Glutamatergic neuron (in vitro differentiated cells): ENCODE results near the gene CLEC18A. TPM values are rescaled to one million over a fixed set of nuclear protein-coding genes. Genes with fewer than 3 reads are reported as not detected.
"Not testable (repeated sequence)": the region's sequence is repeated elsewhere in the genome, so short reads cannot be mapped to it uniquely, and the experiment has no call there.

Experiments used
- DNase-seq: peaks from one replicate; pipeline ENCODE4 v3.0.0; 2022
- H3K27ac Mint-ChIP-seq: one replicate; pipeline ENCODE4 v1.8.0; 2020; ENCODE audit warnings: mild to moderate bottlenecking, mixed read lengths, inconsistent platforms; ENCODE audit not compliant: unreplicated experiment
- H3K27me3 Mint-ChIP-seq: one replicate; pipeline ENCODE4 v1.8.0; 2020; ENCODE audit warnings: mild to moderate bottlenecking, moderate library complexity, mixed read lengths, inconsistent platforms; ENCODE audit not compliant: unreplicated experiment
- H3K36me3 Mint-ChIP-seq: one replicate; pipeline ENCODE4 v1.8.0; 2020; ENCODE audit warnings: mild to moderate bottlenecking, mixed read lengths, inconsistent platforms; ENCODE audit not compliant: unreplicated experiment
- H3K4me1 Mint-ChIP-seq: one replicate; pipeline ENCODE4 v1.8.0; 2020; ENCODE audit warnings: mild to moderate bottlenecking, low read depth, mixed read lengths, inconsistent platforms; ENCODE audit not compliant: unreplicated experiment
- H3K4me3 Mint-ChIP-seq: one replicate; pipeline ENCODE4 v1.8.0; 2020; ENCODE audit warnings: mild to moderate bottlenecking, mixed read lengths, inconsistent platforms; ENCODE audit not compliant: unreplicated experiment
- H3K9me3 Mint-ChIP-seq: one replicate; pipeline ENCODE4 v1.8.0; 2020; ENCODE audit warnings: mild to moderate bottlenecking, moderate library complexity, mixed read lengths, inconsistent platforms; ENCODE audit not compliant: unreplicated experiment
- microRNA-seq: library from miRNA; unstranded; fragments of <30 nt; microRNA quantifications from one replicate; pipeline ENCODE4, GENCODE V29; 2020; ENCODE audit not compliant: unreplicated experiment
- total RNA-seq: library from RNA; stranded (reverse); fragmentation: NEBNext Ultra II Directional; extraction: Animal tissue kit (Norgen Biotek cat#: 25700); gene quantifications from one replicate; pipeline ENCODE4 v1.2.1, GENCODE V29; 2021; ENCODE audit not compliant: unreplicated experiment

CLEC18A gene
- total RNA-seq, 1 donor from 2014 or later = 2.5 TPM

DNA sequence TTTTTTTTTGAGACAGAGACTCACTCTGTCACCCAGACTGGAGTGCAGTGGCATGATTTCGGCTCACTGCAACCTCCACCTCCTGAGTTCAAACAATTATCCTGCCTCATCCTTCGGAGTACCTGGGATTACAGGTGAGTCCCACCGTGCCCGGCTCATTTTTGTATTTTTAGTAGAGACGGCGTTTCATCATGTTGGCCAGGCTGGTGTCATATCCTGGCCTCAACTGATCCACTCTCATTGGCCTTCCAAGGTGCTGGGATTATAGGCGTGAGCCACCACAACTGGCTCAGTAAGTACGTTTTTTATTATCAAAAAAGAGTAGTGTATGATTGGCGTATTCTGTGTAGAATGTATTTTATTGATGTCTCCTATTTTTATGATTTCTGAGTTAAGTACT is 48.7 kb downstream of the CLEC18A start:
- not testable (repeated sequence) for H3K4me1 Mint-ChIP-seq, H3K27me3 Mint-ChIP-seq, H3K4me3 Mint-ChIP-seq, H3K36me3 Mint-ChIP-seq, H3K27ac Mint-ChIP-seq, DNase-seq, H3K9me3 Mint-ChIP-seq

DNA sequence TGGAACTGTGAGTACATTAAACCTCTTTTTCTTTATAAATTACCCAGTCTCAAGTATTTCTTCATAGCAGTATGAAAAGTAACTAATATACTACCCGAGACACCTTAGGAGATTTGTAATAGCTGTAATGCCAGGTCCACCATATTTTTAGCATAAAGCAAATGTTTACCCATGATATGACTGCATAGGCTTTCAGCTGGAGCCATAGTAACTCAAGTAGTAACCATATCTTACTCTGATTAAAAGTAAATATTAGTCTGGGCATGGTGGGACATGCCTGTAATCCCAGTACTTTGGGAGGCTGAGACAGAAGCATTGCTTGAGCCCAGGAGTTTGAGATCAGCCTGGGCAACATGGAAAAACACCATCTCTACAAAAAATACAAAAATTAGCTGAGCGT is 52.4 kb downstream of the CLEC18A start:
- not testable (repeated sequence) for H3K4me1 Mint-ChIP-seq, H3K9me3 Mint-ChIP-seq, H3K36me3 Mint-ChIP-seq, H3K4me3 Mint-ChIP-seq, DNase-seq, H3K27me3 Mint-ChIP-seq, H3K27ac Mint-ChIP-seq

DNA sequence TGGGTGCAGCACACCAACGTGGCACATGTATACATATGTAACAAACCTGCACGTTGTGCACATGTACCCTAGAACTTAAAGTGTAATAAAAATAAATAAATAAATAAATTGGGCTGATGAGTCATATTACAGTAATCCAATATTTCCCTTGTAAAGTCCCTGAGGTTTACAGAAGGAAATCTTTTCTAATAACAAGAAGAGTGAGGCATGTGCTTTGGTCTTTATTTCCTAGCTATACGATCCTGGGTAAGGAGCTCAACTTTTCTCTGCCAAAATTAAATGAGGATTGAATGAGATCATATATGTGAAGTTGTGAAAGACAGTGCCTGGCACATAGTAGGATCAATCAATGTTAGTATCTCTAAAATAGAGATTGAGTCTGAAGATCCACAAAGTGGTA is 57.5 kb downstream of the CLEC18A start:
- not testable (repeated sequence) for H3K9me3 Mint-ChIP-seq, DNase-seq, H3K4me3 Mint-ChIP-seq, H3K27ac Mint-ChIP-seq, H3K27me3 Mint-ChIP-seq, H3K4me1 Mint-ChIP-seq, H3K36me3 Mint-ChIP-seq

DNA sequence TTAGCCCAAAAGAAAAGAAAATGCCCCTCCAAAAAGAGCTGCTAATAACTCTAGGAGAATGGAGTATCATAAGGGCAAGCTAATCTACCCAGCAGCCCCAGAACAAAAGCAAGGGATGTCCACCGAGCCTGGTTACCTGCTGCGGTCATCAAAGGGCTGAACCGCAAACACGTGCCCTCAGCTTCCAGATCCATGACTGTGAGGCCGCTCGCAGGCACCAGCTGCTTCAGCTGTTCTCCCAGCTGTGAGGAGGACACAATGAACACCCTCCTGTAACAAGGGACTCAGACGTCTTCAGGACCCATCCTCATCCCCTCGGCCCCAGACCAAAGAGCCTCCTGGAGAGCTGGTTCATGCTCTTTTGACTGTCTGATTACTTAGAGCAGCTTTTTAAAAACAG is 59.5 kb downstream of the CLEC18A start:
- H3K4me3 Mint-ChIP-seq, DNase-seq, H3K27me3 Mint-ChIP-seq, H3K27ac Mint-ChIP-seq, H3K36me3 Mint-ChIP-seq, H3K4me1 Mint-ChIP-seq, H3K9me3 Mint-ChIP-seq: not testable (repeated sequence)

DNA sequence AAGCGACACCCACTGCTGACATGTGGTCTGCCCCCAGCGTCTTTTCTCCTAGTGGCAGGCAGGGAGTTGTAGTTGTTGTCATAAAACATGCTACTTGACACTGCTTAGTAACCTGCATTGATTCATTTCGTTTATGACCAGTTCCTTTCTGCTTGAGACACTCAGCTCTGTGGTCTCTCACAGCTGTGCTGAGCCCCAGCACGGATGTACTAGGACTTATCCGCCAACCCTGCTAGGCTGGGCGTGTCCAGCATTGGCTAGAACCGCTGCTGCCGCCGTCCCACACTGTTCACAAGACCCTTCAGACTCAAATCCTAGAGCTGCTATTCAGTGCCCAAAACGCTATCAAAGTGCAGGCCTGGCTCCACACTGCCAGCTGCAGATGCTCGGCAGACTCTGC is 60.0 kb downstream of the CLEC18A start:
- H3K4me1 Mint-ChIP-seq, H3K27me3 Mint-ChIP-seq, H3K36me3 Mint-ChIP-seq, H3K4me3 Mint-ChIP-seq, DNase-seq, H3K27ac Mint-ChIP-seq, H3K9me3 Mint-ChIP-seq: not testable (repeated sequence)

DNA sequence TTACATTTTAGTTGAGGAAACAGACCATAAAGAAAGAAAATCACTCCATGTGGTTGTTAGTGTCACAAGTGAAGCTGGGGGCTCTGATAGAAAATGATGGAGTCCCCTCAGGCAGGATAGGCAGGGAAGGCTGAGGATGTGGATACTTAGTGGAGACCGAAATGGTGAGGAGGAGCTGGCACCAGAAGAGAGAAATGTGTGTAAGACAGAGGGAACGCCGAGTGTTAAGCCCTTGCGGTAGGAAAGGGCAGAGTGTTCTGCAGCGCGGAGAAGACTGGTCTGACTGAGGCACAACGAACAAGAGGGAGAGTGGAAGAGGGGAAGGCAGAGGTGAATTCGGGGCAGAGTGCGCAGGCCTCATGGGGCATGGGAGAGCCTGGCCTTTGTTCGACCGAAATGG is 61.2 kb downstream of the CLEC18A start:
- not testable (repeated sequence) for H3K27me3 Mint-ChIP-seq, H3K27ac Mint-ChIP-seq, H3K4me3 Mint-ChIP-seq, H3K4me1 Mint-ChIP-seq, H3K36me3 Mint-ChIP-seq, DNase-seq, H3K9me3 Mint-ChIP-seq

DNA sequence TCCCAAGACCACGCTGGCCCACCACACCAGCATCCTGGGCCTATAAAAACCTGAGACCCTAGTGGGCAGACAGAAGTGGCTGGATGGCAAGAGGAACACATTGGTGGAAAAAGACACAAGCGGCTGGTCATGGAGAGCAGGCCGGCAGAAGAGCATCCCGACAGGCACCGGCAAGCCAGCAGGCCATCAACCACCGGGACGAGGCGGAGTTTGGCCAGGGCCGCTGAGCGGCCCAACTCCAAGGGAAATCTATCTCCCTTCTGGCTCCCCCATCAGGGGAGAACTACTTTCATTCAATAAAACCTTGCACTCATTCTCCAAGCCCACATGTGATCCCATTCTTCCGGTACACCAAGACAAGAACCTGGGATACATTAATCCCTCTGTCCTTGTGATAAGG is 61.8 kb downstream of the CLEC18A start:
- DNase-seq, H3K36me3 Mint-ChIP-seq, H3K4me3 Mint-ChIP-seq, H3K9me3 Mint-ChIP-seq, H3K27me3 Mint-ChIP-seq, H3K4me1 Mint-ChIP-seq, H3K27ac Mint-ChIP-seq: not testable (repeated sequence)

Small RNA genes within 50 kb of the gene (microRNA-seq; reads per million reads assigned to microRNA genes)
- 1,527 reads per million, percentile 91 among the genes with 10 or more reads in this experiment for gene MIR140

Other genes starting within 250 kb of the CLEC18A start
- gene NQO1, start 224.8 kb upstream of the CLEC18A start, total RNA-seq = 7.2 TPM
- gene NOB1, start 196.4 kb upstream of the CLEC18A start, total RNA-seq = 22.7 TPM
- 46.8 TPM for gene WWP2, start 189.0 kb upstream of the CLEC18A start, total RNA-seq
- 19.1 TPM for gene PDPR, start 163.0 kb downstream of the CLEC18A start, total RNA-seq
- 0.66 TPM for gene CLEC18C, start 222.5 kb downstream of the CLEC18A start, total RNA-seq